Stimulated activated CD4-positive, alpha-beta T cell treated with anti-CD3 and anti-CD28 coated beads, Interleukin-1b, Interleukin-23, amount 100 ng/mL, for 1 hour (primary cell): ENCODE results near the gene HYAL2.
"Not testable (repeated sequence)": the region's sequence is repeated elsewhere in the genome, so short reads cannot be mapped to it uniquely, and the experiment has no call there.

Experiments used
- DNase-seq, 2 donors: peaks; one replicate each; pipeline ENCODE4 v3.0.0-alpha.2; 2020; ENCODE audit warnings: low read depth in 2 of 2

Gene HYAL2

DNA sequence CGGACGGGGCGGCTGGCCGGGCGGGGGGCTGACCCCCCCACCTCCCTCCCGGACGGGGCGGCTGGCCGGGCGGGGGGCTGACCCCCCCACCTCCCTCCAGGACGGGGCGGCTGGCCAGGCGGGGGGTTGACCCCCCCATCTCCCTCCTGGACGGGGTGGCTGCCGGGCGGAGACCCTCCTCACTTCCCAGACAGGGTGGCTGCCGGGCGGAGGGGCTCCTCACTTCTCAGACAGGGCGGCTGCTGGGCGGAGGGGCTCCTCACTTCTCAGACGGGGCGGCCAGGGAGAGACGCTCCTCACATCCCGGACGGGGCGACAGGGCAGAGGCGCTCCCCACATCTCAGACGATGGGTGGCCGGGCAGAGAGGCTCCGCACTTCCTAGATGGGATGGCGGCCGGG lies 10.5 kb downstream of the HYAL2 start:
- DNase-seq: not testable (repeated sequence)

DNA sequence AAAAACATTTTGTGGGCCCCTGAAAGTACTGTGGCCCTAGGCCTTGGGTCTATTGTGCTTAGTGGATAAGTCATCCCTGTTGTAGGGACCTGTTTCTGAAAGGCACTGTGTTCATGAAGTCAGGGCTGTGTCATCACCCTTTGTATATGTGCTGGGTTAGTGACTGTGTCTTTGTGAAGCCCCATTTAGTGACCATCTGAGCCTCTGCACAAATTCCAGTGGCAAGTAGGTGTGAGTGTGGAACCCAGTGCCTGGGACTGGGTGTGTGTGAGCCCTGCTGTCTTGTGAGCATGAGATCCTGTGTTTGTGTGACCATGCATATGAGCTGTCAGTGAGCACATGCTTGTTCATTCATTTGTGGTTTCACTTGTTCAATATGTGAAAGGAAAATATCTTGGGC lies 17.9 kb downstream of the HYAL2 start:
- no peak for DNase-seq

DNA sequence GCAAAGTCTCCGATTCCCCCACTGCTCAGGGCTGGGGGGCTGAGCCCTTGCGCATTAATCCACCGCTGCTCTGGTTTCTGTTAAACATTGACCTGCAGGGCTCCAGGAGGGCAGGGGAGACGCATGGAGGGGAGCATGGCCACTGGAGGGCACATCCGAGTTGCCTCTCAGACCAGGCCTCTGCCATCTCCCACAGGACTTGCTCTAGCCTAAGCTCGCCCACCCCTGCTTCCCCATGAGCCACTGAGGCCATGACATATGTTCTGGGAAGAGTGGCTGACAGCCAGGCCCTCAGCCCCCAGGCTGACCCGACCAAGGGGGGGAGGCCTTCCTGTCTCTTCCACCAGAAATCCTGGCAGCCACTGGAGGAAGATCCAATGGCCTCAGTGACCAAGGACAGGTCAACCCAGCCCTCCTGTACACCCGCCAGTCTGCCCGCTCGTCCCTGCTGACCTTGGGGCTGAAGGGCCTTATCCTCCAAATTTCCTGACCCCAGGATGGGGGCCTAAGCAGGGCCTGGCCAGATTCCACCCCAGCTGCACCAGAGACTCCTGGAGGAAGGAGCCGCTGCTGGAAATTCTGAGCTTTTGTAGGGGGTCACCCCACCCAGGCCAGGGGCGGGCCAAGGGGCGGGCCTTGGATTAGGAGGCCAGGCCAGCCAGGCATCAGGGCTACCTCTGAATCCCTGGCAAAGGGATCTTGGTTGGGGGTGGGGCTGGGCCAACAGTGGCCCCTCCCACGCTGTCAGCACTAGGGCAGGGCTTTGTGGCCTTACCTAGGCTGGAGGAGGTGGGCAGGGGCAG lies 19.3 kb downstream of the HYAL2 start, which contains the start of gene HYAL1:
Gene HYAL1, minus strand, starts transcription at position 562 of the 803 bp plus-strand sequence. CDS start 618 bp downstream, outside the sequence.
- DNase-seq: no peak

DNA sequence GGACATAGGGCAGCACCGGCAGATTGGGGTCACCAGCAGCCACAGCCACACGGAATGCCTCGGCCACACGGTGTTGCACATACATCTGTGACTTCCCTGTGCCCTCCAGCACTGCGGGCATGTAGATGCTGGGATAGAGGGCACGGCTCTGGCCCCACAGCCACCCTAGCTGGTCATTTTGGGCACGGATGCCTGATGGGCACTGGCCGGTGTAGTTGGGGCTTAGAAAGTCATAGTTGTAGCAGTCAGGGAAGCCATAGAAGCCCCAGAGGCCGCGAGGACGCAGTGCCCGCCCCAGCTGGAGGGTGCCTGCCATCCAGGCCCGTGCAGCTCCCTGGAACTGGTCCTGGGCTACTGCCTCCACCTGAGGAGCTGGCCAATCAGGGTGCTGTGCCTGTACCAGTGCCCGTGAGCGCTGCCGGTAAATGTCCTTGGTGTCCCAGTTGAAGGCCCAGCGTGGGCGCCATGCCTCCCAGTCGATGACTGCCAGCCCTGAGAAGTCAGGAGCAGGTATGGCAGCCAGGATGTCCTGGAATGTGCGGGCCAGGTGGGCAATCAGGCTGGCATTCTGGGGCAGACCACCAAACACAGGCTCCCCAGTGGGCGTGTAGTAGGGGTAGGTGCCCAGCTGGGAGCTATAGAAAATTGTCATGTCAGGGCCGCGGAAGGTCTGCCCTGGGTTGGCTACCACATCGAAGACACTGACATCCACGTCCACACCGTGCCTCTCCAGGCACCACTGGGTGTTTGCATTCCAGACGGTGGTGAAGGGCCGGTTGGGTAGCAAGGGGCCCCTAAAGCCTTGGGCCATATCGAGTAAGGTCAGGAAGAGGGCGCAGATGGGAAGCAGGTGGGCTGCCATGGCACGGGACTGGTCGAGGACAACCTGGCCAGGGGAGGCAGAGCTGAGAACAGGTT lies 20.2 kb downstream of the HYAL2 start:
- no peak for DNase-seq

DNA sequence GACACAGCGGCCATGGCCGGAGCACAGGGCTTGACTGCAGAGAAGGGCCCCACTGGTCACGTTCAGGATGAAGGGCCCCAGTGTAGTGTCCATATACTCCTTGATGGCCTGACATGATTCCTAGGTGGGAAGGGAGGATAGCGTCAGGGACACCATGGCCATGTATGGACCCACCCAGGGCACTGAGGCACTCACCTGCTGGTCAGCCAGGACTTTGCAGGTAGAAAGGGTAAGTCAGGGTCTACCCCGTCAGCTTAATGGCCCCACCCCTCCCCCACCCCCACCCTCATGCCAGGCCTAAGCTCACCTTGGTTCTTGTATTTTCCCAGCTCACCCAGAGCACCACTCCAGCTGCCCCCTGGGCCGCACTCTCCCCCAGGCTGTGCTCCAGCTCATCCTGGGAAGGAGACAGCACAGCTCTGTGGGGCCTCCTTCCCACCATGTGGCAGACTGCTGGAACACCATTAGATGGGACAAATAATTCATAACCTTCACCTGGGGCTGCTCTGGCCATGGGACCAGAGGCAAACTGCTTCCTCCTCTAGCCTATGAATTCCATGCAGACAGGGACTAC lies 21.8 kb downstream of the HYAL2 start:
- DNase-seq: no peak

DNA sequence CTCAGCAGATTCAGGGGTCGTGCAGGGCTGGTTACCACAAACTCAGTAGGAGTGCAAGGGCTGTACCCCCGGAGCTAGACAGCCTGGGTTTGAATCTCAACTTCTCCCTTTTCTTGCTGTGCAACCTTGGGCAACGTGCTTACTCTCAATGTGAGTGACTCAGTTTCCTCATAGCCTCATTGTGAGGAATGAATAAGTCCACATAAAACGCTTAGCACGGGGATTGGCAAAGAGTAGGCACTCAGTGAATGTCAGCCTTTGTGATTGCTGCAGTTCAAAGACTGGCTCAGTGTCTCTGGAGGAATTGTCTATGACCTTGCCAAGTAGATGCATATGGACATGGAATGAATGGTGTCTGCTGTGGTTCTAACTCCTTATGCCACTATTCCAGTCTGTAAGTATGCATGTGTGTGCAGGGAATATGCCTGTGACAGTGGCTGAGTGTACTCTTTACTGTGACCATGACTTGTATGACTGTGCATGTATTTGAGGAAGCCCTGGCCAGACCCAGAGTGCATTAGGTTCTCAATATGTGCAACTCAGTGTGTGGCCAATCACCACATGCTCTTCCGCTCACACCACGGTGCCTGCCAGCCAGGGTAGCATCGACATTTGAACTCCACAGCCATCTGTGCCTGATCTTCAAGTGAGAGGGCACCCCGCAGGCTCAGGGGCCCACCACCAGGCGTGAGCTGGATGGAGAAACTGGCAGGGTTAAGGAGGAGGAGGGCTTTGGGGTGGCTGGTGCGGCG lies 22.4 kb downstream of the HYAL2 start:
- no peak for DNase-seq

DNA sequence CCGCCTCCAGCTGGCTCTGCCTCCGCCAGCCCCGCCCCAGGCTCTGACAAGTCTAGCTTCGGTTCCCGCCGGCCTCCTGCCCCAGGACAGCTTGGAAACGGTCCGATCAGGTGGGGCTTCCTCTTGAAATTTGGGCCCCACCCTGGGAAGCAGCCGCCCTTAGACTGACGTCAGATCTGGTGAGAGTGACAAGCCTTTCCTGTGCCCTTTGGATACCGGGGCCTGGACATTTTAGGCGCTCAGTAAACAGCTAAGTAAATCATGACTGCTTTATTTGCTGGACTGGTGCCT lies 23.0 kb downstream of the HYAL2 start:
- DNase-seq: no peak

DNA sequence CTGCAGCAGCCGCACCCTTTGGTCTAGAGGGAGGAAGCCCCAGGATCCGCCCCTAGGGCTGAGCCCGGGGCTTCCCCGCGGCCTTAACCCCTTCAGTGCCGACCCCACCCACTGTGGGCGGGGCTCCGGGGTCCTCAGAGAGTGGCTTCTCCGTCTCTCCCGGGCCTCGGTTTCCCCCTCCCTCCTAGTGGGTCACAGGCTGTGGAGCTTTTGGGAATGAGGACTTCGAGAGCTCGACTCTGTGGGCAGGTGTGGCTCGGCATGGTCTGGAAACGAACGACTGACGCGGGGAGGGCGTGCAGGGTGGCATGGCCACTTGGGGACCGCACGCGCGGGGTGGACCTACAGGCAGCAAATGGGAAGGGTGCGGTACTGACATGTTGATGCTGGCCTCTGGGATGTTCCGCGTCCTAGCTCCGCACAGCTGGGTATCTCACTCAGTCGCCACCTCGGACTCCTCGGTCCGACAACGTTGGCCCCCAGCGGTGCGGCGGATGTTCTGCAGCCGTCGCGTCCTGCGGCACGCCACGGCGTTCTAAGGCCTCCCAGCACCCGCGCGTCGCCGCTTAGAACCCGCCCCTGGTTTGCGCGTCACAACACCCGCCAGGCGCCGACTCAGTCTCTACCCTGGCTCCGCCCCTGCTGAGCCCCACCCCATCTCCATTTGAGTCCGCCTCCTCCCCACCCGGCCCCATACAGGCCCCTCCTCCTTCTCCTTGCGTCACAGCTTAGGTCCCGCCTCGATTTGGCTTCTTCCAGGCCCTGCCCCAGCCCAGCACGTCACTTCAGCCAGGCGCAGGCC lies 23.5 kb downstream of the HYAL2 start, which contains the start of the genes HYAL3 and NAA80:
Gene HYAL3, minus strand, starts transcription at position 570 of the 802 bp plus-strand sequence. CDS start 3,803 bp downstream, outside the sequence.
Gene NAA80, minus strand, starts transcription at position 570 of the 802 bp plus-strand sequence. CDS start 1,942 bp downstream, outside the sequence.
- peak; percentile 98 for DNase-seq

DNA sequence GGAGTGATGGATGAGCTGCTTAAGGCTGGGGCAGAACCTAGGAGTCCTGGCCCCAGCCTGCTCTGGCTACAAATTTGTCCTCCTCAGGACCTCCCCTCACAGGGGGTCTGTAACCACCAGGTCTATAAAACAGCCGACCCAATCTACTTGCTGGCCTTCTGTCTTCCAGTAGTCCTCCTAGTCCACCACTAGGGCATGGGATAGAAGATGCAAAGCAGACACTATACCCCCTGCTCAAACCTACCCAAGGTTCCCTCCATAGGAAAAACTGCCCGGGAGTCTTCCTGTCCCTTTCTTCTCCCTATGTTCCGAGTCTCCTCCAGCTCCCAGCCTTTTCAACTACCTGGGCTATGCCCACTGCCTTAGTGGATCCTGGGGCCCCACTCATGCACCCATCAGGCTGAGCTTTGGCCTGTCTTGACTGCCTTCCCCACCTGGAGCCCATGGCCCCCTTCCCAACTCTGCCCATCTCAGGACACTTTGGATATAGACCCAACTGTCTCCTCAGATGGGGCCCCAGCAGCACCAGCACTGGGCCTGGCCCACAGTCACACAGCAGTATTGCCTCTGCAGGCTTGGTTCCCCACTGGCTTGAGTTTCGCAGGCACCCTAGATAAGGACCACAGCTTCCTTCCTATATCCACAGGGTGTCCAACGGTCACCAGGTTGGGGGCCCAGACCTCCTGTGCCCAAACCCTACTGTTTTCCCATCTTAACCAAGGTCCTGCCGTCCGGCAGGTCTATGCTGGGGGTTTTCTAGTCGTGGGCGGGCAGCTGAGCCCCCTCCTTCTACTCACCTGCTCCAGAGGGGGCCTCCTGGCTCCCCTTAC lies 24.4 kb downstream of the HYAL2 start:
- DNase-seq: no peak

DNA sequence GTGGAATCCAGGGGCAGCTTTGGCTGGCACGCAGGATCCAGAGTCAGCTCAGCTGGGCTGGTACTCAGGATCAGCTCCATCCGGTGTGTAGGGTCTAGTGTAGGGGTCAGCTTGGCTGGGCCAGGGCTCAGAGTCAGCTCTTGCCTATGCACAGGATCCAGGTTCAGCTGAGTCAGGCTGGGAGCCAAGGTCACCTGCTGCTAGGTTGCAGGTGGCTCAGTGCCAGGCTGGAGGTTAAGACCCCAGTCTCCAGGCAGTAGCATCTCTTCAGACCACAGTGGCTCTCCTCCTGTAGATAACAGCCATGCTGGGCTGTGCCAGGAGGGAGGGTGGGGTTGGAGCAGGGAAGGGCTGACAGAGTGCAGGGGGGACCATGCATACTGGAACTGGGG lies 25.2 kb downstream of the HYAL2 start:
- no peak for DNase-seq

DNA sequence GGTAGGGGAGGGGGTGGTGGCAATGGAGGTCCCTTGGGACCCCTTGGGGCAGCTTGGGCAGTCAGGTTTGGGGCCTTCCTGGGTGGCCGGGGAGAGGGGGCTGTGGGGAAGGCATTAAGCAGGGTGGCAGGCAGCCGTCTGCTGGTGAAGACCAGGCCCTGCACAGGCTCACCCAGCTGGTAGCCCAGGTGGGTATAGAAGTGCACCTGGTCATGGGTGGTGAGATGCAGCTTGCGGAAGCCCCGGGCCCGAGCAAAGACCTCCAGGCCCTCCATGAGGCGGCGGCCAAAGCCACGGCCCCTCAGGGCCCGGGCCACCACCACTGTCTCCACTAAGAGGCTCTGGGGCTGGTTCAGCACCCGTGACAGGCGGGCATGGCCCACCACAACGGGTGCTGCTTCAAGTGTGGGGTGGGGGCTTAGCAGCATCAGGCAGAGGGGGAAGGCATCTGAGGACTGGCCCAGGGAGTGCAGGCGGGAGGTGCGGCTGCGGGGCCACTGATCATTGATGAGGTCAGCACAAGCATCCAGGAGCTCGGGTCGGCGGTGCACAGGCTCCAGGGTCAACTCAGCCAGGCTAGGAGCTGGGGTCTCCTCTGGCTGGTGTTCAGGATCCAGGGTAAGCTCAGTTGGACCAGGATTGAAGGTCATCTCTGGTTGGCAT lies 25.7 kb downstream of the HYAL2 start:
- no peak for DNase-seq

DNA sequence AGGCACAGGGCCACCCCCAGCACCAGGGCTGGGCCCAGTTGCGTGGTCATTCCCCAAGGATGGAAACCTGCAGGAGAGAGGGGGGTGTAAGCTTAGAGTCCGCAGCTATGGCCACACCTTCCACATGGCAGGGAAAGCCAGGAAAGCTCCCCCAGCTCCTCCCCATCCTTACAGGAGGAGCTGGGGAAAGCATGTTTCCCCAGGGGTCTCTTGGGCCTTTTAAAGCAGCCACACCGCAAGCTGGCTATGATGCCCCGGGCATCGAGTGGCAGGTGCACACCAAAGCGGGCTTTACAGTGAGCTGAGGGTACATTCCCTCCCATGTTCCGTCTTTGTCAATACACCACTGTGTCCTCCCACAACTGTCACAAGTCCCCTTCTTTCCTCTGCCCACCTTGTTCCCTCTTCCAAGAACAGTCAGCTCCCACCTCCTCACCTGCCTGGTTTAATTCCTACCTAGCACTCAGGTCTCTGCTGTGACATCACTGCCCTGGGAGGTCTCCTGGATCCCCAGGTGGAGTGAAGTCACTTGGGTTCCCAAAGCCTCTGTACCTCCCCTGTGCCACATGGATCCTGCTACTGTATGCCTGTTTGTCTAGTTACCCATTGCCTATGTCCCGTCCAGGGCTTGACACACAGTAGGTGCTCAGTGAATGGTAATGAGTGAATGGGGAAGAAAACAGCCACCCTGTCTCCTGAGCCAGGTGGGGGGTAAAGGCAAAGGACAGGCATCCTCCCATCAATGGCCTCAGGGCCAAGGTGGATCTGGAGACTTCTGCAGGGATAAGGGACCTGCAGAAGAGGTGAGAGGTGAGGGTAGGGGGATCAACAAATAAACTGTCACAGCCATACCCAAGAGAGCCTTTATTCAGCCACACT lies 26.8 kb downstream of the HYAL2 start:
- DNase-seq: no peak

DNA sequence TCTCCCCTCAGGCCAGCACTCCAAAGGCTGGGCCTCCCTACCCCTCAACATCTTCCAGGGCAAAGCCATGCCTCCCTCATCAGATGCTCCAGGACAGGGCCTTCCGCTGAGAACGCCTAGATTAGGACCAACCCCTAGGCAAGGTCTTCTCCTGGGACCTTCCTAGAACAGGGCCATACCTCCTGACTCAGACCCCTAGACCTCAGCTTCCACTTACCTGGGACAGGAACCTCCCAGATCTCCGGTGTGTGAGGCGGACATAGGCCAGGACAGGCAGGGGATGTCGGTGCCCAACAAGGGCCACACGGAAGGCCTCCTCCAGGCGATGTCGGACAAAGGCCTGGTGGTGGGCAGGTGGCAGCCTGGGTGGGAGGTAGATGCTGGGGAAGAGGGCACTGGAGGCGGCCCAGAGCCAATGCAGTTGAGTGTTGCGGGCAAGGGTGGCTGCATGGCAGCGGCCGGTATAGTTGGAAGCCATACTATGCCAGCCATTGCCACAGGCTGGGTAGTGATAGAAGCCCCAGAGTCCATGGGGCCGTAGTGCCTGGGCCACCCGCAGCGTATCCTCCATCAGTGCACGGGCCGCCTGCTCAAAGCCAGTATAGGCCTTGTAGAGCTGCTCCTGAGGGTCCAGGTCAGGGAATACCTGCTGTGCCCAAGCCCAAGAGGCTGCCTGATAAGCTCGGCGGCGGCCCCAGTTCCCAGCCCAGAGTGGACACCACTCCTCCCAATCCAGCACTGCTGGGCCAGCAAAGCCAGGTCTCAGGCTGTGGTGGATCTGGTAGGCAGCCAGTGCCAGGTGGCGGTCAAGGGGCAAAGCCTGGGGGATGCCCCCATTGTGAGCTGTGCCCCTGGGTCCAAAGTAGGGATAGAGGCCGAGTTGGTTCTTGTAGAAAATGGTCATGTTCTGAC lies 27.8 kb downstream of the HYAL2 start:
- no peak for DNase-seq

DNA sequence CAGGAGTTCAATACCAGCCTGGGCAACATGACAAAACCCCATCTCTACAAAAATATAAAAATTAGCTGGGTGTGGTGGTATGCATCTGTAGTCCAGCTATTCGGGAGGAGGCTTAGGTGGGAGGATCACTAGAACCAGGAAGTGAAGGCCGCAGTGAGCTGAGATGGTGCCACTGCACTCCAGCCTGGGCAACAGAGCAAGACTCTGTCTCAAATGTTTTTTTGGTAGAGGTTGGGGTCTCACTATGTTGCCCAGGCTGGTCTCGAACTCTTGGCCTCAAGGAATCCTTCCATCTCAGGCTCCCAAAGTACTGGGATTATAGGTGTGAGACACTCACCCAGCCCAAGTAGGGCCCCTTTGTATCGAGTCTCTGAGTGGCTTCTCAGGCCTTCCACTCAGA lies 28.5 kb downstream of the HYAL2 start:
- no peak for DNase-seq

DNA sequence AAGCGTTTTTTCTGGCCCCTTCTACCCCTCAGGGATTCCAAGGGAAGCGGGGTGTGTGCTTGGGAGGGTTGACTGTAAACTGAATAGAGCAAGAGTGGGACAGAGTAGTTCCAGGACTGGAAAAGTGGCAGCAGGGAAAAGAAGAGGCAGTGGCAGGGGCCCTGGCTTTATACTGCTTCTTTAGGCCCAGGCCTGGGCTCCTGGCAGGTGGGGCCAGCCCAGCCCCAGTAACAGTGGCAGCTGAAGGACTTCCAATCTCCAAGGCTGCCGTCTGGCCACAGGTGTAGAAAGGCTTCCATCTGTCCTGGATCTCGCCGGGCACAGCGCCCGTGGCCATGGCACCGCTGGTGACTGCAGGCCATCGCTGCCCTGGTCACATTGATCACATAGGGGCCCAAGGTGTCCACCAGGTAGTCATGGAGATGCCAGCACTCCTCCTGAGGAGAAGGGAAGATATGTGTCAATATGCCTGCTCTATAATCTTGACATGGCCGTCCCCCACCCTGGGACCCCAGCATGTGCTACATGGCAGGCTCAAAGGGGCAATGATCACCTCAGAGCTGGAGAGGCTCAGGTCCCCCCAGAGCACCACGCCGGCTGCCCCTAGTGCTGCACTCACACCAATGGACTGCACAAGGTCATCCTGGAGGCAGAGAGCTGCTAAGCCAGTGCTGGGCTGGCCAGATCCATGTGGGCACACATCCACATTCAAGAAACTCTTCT lies 29.3 kb downstream of the HYAL2 start:
- DNase-seq: no peak
